ENCODE data around the gene APPL1. TPM values are rescaled to one million over a fixed set of nuclear protein-coding genes. Genes with fewer than 3 reads are reported as not detected.
A peak's percentile ranks its signal among the peaks of the same experiment; 100 is the strongest.

The APPL1 gene
- total and polyA plus RNA-seq, 10 of the 15 experiments (the other 5 are each of a cell fraction or from before 2014, with no cell fraction given): 15.0 to 77.6 (median 40.2) TPM

- no peak for TF ChIP-seq ZBTB11 (CRISPR knock-in tag; IDR thresholded peaks at IDR 0.05)
- 0 out of 2 replicates have a peak, but pooled peaks have one; percentile 10 for TF ChIP-seq SPI1 (IDR thresholded peaks at IDR 0.05; ENCODE audit: borderline replicate concordance, insufficient read depth, low read depth, low read length)
- no peak for TF ChIP-seq IRF4 (IDR thresholded peaks at IDR 0.05; ENCODE audit: low read depth, low read length)
- TF ChIP-seq PRDM15 (CRISPR knock-in tag; IDR thresholded peaks at IDR 0.05): no peak
- TF ChIP-seq SREBF2 (IDR thresholded peaks at IDR 0.05; ENCODE audit: low read length): no peak
- TF ChIP-seq RB1 (IDR thresholded peaks at IDR 0.05; ENCODE audit: borderline replicate concordance): 0 out of 2 replicates have a peak, but pooled peaks have one; percentile 58
- TF ChIP-seq ELK1 (IDR thresholded peaks at IDR 0.05; ENCODE audit: low read depth, low read length): peak; percentile 27; the same call in 1 of the 2 replicates
- peak; percentile 93 for TF ChIP-seq CHD2 (IDR thresholded peaks at IDR 0.05; ENCODE audit: borderline replicate concordance, low read depth, low read length)
- no peak for TF ChIP-seq CBX3 (IDR thresholded peaks at IDR 0.05; ENCODE audit: borderline replicate concordance, low read depth)
- TF ChIP-seq ZBTB40 (IDR thresholded peaks at IDR 0.05; ENCODE audit: borderline replicate concordance): peak; percentile 14; the same call in 1 of the 2 replicates
- TF ChIP-seq HCFC1 (IDR thresholded peaks at IDR 0.05; ENCODE audit: low read length): no peak
- no peak for TF ChIP-seq JUND (IDR thresholded peaks at IDR 0.05; ENCODE audit: low read depth, low read length)
- TF ChIP-seq MLLT1 (IDR thresholded peaks at IDR 0.05): 0 out of 2 replicates have a peak, but pooled peaks have one; percentile 46
Observed at GRCh38 chr3:57227204-57227929, at the start of gene APPL1 (continued).

Measured in GM12878 (cell line).